Endodermal cell (in vitro differentiated cells): ENCODE results near the gene CRISPLD2. TPM values are rescaled to one million over a fixed set of nuclear protein-coding genes. Genes with fewer than 3 reads are reported as not detected.

Source experiments
- DNase-seq: peaks from one replicate; pipeline ENCODE4 v3.0.0-alpha.2; 2017
- H3K27ac ChIP-seq: 2 replicates; pipeline ENCODE4 v1.5.1; 2013; ENCODE audit warnings: mild to moderate bottlenecking, low read depth, low read length, moderate library complexity
- H3K27me3 ChIP-seq: 2 replicates; pipeline ENCODE4 v1.6.1; 2013; ENCODE audit warnings: mild to moderate bottlenecking, low read length, moderate library complexity; ENCODE audit not compliant: insufficient read depth, control insufficient read depth, poor library complexity, severe bottlenecking
- H3K36me3 ChIP-seq: 2 replicates; pipeline ENCODE4 v1.7.0; 2013; ENCODE audit warnings: mild to moderate bottlenecking, low read length, moderate library complexity; ENCODE audit not compliant: control insufficient read depth, insufficient read depth
- H3K4me1 ChIP-seq: one replicate; pipeline ENCODE4 v1.7.0; 2013; ENCODE audit warnings: low read length; ENCODE audit not compliant: control insufficient read depth, insufficient read depth
- H3K4me3 ChIP-seq: 2 replicates; pipeline ENCODE4 v1.5.1; 2013; ENCODE audit warnings: mild to moderate bottlenecking, low read length, moderate library complexity
- H3K9ac ChIP-seq: 2 replicates; pipeline ENCODE4 v1.6.1; 2013; ENCODE audit warnings: mild to moderate bottlenecking, low read length, moderate library complexity; ENCODE audit not compliant: poor library complexity, severe bottlenecking; ENCODE audit errors: extremely low read depth
- H3K9me3 ChIP-seq: 2 replicates; pipeline ENCODE4 v1.6.1; 2013; ENCODE audit warnings: mild to moderate bottlenecking, low read length, moderate library complexity; ENCODE audit not compliant: control insufficient read depth
- H3K27ac Mint-ChIP-seq: 2 replicates; pipeline ENCODE4 v1.8.0; 2020; ENCODE audit warnings: mixed read lengths
- H3K27me3 Mint-ChIP-seq: 2 replicates; pipeline ENCODE4 v1.8.0; 2021; ENCODE audit warnings: mild to moderate bottlenecking, mixed read lengths; ENCODE audit not compliant: insufficient read depth
- H3K36me3 Mint-ChIP-seq: 2 replicates; pipeline ENCODE4 v1.8.0; 2020; ENCODE audit warnings: low read depth, mixed read lengths
- H3K4me1 Mint-ChIP-seq: 2 replicates; pipeline ENCODE4 v1.8.0; 2020; ENCODE audit warnings: mixed read lengths
- H3K4me3 Mint-ChIP-seq: 2 replicates; pipeline ENCODE4 v1.8.0; 2020; ENCODE audit warnings: mild to moderate bottlenecking, moderate library complexity, mixed read lengths
- H3K9me3 Mint-ChIP-seq: 2 replicates; pipeline ENCODE4 v1.8.0; 2020; ENCODE audit warnings: mild to moderate bottlenecking, mixed read lengths
- CTCF ChIP-seq: fragments of 200-600 bp; sonication (generic); conservative IDR thresholded peaks from 2 replicates; pipeline ENCODE4 v1.5.0; 2021; ENCODE audit warnings: antibody characterized with exemption, mild to moderate bottlenecking
- WGBS, 2 experiments: methylation state at CpG; one replicate each; pipeline versions ENCODE4 v1.1.5 to v1.1.7; 2013; ENCODE audit warnings: missing lambda C conversion rate in 2 of 2, mixed read lengths in 1 of 2; ENCODE audit not compliant: insufficient coverage in 1 of 2, insufficient read length in 1 of 2; 5-methylcytosine and 5-hydroxymethylcytosine counted together
- total RNA-seq, 2 donors: library from RNA; stranded (reverse); fragmentation: NEBNext Ultra II Directional in 1 of 2; extraction: Animal tissue kit (Norgen Biotek cat#: 25700) in 1 of 2; gene quantifications; 2 replicates in 1 of 2; 3 replicates in 1 of 2; pipeline ENCODE4 v1.2.1, GENCODE V29; 2021

Gene CRISPLD2
- total RNA-seq, 2 donors from 2014 or later, result 5.0 to 9.3 TPM

DNA sequence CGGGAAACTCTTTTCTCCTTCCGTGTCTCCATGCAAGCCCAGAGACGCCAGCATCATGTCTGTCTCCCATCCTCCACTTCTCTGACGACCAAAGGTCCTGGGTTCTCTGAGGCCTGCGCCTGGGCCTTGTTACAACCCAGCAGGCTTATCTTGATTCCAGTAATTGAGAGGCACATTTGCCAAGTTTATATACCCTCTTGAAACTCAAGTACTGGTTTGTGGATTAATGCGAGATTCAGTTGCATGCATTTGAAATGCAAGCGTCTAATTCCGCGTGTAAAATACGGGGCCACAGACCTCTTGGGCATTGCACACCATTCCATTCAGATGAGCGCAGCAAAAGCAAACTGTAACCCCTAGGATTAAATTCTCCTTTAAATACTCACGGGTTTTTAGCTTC is 28.7 kb upstream of the CRISPLD2 start:
- H3K27me3 Mint-ChIP-seq, result no peaks in the 10 kb centered on the region
- no peaks in the 10 kb centered on the region for H3K9me3 ChIP-seq
- H3K4me1 Mint-ChIP-seq, result peaks cover 2% of the 10 kb centered on the region
- no peaks in the 10 kb centered on the region for H3K36me3 ChIP-seq
- DNase-seq, result no peak
- H3K36me3 Mint-ChIP-seq, result no peaks in the 10 kb centered on the region
- no peak overlapping the region for H3K27ac ChIP-seq
- no peak overlapping the region for H3K4me3 Mint-ChIP-seq
- no peak for TF ChIP-seq CTCF
- no peaks in the 10 kb centered on the region for H3K9me3 Mint-ChIP-seq
- 92 to 93% methylated on average over 12 of the region's 12 CpGs for WGBS, 2 experiments
- no peaks in the 10 kb centered on the region for H3K4me1 ChIP-seq
- H3K27me3 ChIP-seq, result no peaks in the 10 kb centered on the region
- H3K9ac ChIP-seq, result no peak overlapping the region
- no peak overlapping the region for H3K4me3 ChIP-seq
- H3K27ac Mint-ChIP-seq, result no peak overlapping the region

GRCh38 chr16:84791501-84791900 is 28.3 kb upstream of the CRISPLD2 start:
- no peak overlapping the region for H3K27ac ChIP-seq
- no peak for DNase-seq
- H3K27ac Mint-ChIP-seq, result no peak overlapping the region

DNA sequence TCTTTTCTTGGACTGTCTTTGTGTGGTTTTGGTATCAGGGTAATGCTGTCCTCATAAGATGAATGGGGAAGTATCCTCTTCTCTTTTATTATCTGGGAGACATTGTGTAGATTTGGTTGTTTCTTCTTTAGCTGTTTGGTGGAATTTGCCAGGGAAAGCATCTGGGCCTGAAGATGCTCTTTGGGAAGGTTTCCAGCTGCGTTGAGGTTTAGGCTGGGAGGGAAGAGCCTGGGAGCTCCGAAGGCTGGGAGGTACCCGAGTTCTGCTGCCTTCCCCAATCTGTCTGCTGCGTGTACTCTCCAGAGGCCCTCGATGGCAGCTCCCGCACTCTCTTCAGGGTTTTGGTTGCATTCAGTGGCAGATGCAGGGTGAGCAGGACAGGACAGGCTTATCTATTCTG is 25.6 kb upstream of the CRISPLD2 start:
- H3K9me3 Mint-ChIP-seq, result no peaks in the 10 kb centered on the region
- no peaks in the 10 kb centered on the region for H3K27me3 ChIP-seq
- no peaks in the 10 kb centered on the region for H3K36me3 ChIP-seq
- no peaks in the 10 kb centered on the region for H3K27me3 Mint-ChIP-seq
- H3K4me1 ChIP-seq, result no peaks in the 10 kb centered on the region
- no peaks in the 10 kb centered on the region for H3K4me1 Mint-ChIP-seq
- H3K27ac ChIP-seq, result no peak overlapping the region
- 93 to 94% methylated on average over 3 to 6 of the region's 6 CpGs for WGBS, 2 experiments
- no peak overlapping the region for H3K9ac ChIP-seq
- H3K4me3 ChIP-seq, result no peak overlapping the region
- no peak overlapping the region for H3K27ac Mint-ChIP-seq
- H3K9me3 ChIP-seq, result no peaks in the 10 kb centered on the region
- H3K36me3 Mint-ChIP-seq, result no peaks in the 10 kb centered on the region
- no peak for TF ChIP-seq CTCF
- DNase-seq, result no peak
- no peak overlapping the region for H3K4me3 Mint-ChIP-seq

More at GRCh38 chr16:84791501-84791900, 28.3 kb upstream of the CRISPLD2 start:
- Mint-ChIP-seq H3K27me3 (no peaks in the 10 kb centered on the region), H3K4me1 (no peaks in the 10 kb centered on the region), H3K36me3 (no peaks in the 10 kb centered on the region), H3K9me3 (no peaks in the 10 kb centered on the region), H3K4me3 (no peak overlapping the region)
- no peak overlapping the region for H3K9ac ChIP-seq
- H3K9me3 ChIP-seq, result no peaks in the 10 kb centered on the region
- no peaks in the 10 kb centered on the region for H3K27me3 ChIP-seq
- TF ChIP-seq CTCF, result no peak
- no peaks in the 10 kb centered on the region for H3K4me1 ChIP-seq
- no peaks in the 10 kb centered on the region for H3K36me3 ChIP-seq
- no peak overlapping the region for H3K4me3 ChIP-seq
- WGBS, 2 experiments, result 93 to 100% methylated on average over 3 to 6 of the region's 6 CpGs
